Vagina (tissue), 2 donors: ENCODE measurements around the gene TTBK1. TPM values are rescaled to one million over a fixed set of nuclear protein-coding genes. Genes with fewer than 3 reads are reported as not detected.

ENCODE experiments used
- DNase-seq, 2 donors: peaks; one replicate each; pipeline ENCODE4 v3.0.0-alpha.2; 2017; ENCODE audit errors: extremely low spot score in 2 of 2
- H3K27ac ChIP-seq: fragments of 200-600 bp; sonication (generic); one replicate; pipeline ENCODE4 v1.5.1; 2019
- H3K27me3 ChIP-seq: fragments of 200-600 bp; sonication (generic); one replicate; pipeline ENCODE4 v1.5.1; 2019
- H3K36me3 ChIP-seq, 2 donors: fragments of 200-600 bp; sonication (generic); one replicate each; pipeline ENCODE4 v1.5.1; 2017 to 2019
- H3K4me1 ChIP-seq: fragments of 200-600 bp; sonication (generic); one replicate; pipeline ENCODE4 v1.5.1; 2019
- H3K4me3 ChIP-seq, 2 donors: fragments of 200-600 bp; sonication (generic); 1 replicate in 1 of 2; 2 replicates in 1 of 2; pipeline ENCODE4 v1.5.1; 2016 to 2019
- H3K9me3 ChIP-seq: fragments of 200-600 bp; sonication (generic); one replicate; pipeline ENCODE4 v1.5.1; 2019
- CTCF ChIP-seq, 3 experiments: fragments of 450-650 bp in 2 of 3; fragments of 200-600 bp in 1 of 3; sonication (generic) in 1 of 3; IDR thresholded peaks; one replicate each; pipeline ENCODE4 v1.5.1; 2017 to 2019; ENCODE audit warnings: antibody characterized with exemption in 3 of 3, mild to moderate bottlenecking in 2 of 3, moderate library complexity in 2 of 3
- POLR2A ChIP-seq, 2 donors: fragments of 450-650 bp; IDR thresholded peaks; one replicate each; pipeline ENCODE4 v1.6.1; 2017; ENCODE audit warnings: antibody characterized with exemption in 2 of 2, mild to moderate bottlenecking in 2 of 2, moderate library complexity in 2 of 2
- POLR2AphosphoS5 ChIP-seq, 2 donors: sonication (generic); formaldehyde crosslinking; IDR thresholded peaks; one replicate each; pipeline ENCODE4 v1.9.0; 2017; ENCODE audit warnings: antibody characterized with exemption in 2 of 2, mild to moderate bottlenecking in 2 of 2, low read depth in 1 of 2; ENCODE audit not compliant: insufficient read depth in 1 of 2
- intact Hi-C: fragments of 100-400 bp; cut with DNase I; formaldehyde crosslinking; loops from one replicate; pipeline ENCODE4 v1.15.1; 2023
- total RNA-seq: library from RNA; depleted of rRNA; stranded (reverse); fragments of >200 nt; gene quantifications from one replicate; pipeline ENCODE4 v1.2.3, GENCODE V29; 2016

TTBK1 gene
- total RNA-seq, 1 donor from 2014 or later: not detected

DNA sequence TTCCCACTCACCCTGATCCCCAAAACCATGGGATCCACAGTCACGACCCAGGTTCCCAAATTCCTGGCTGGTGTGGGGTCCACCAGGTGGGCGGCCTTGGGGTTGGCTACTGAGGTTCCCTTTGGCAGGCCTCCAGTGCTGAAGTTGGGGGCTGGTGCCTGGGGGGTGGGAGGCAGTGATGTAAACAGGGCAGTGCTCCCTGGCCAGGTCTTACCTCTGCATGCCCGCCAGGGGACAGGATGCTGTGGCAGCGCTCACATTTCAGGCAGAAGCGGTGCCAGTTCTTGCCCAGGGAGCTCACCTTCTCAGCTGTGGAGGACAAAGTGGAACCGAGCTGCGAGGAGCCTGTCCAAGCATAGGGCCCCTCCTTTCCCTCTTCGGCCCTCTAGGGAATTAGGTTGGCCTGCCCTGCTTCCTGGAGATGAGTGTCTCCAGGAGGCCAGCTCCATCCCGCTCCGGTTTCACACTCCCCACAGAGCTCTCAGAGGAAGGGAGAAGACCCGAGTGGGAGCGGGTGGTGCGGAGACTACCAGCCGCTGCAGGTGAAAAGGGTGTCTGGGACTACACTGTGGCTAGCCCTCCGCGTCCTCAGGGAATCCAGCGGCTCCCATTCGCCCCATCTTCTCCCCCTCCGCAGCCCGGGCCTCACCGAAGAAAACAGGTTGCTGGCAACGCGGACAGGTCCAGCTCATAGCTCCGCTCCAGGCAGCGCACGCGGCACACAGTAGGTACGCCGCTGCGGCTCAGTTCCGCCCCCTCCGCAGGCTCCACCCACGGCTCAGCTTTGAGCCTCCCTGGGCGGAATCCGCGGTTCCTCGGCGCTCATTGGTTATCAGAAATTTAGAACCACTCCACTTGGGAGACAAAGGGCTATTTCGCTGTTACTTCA, 65.1 kb downstream of the TTBK1 start, which contains the start of gene CRIP3:
TSS of gene CRIP3 (minus strand) at position 726 of the 889 bp plus-strand sequence. CDS start at position 692, 34 bp downstream.
- peaks cover 14% of the 10 kb centered on the region for H3K4me1 ChIP-seq
- no peaks in the 10 kb centered on the region for H3K27me3 ChIP-seq
- TF ChIP-seq POLR2AphosphoS5 (IDR thresholded peaks at IDR 0.05; ENCODE audit: insufficient read depth in 1 of 2, low read depth in 1 of 2) (peak in 1 of 2 donors; percentile 7), POLR2A (IDR thresholded peaks at IDR 0.05) (no peak), CTCF (IDR thresholded peaks at IDR 0.05) (no peak)
- H3K36me3 ChIP-seq: no peaks in the 10 kb centered on the region
- intact Hi-C loops: no loop called here
- peak within 1 kb of the TSS; percentile 36 to 44 for H3K4me3 ChIP-seq
- H3K9me3 ChIP-seq: no peaks in the 10 kb centered on the region
- H3K27ac ChIP-seq: no peak within 1 kb of the TSS
- no peak for DNase-seq

GRCh38 chr6:43308990-43309477, 65.8 kb downstream of the TTBK1 start:
- Histone ChIP-seq H3K4me3 (peak overlapping the region; percentile 36 to 44), H3K9me3 (no peaks in the 10 kb centered on the region), H3K27me3 (no peaks in the 10 kb centered on the region), H3K36me3 (no peaks in the 10 kb centered on the region), H3K4me1 (peaks cover 14% of the 10 kb centered on the region), H3K27ac (no peak overlapping the region)
- intact Hi-C loops: no loop called here
- no peak for DNase-seq
- no peak for TF ChIP-seq POLR2AphosphoS5 (IDR thresholded peaks at IDR 0.05; ENCODE audit: insufficient read depth in 1 of 2, low read depth in 1 of 2)
- TF ChIP-seq CTCF (IDR thresholded peaks at IDR 0.05): no peak
- no peak for TF ChIP-seq POLR2A (IDR thresholded peaks at IDR 0.05)

- Histone ChIP-seq H3K4me3 (no peak overlapping the region), H3K27ac (no peak overlapping the region), H3K9me3 (no peaks in the 10 kb centered on the region), H3K4me1 (peaks cover 14% of the 10 kb centered on the region), H3K36me3 (no peaks in the 10 kb centered on the region), H3K27me3 (no peaks in the 10 kb centered on the region)
- intact Hi-C loops: no loop called here
- DNase-seq: no peak
- no peak for TF ChIP-seq POLR2AphosphoS5 (IDR thresholded peaks at IDR 0.05; ENCODE audit: insufficient read depth in 1 of 2, low read depth in 1 of 2)
- TF ChIP-seq CTCF (IDR thresholded peaks at IDR 0.05): no peak
- no peak for TF ChIP-seq POLR2A (IDR thresholded peaks at IDR 0.05)
Observed at GRCh38 chr6:43310134-43310533, 66.9 kb downstream of the TTBK1 start.

DNA sequence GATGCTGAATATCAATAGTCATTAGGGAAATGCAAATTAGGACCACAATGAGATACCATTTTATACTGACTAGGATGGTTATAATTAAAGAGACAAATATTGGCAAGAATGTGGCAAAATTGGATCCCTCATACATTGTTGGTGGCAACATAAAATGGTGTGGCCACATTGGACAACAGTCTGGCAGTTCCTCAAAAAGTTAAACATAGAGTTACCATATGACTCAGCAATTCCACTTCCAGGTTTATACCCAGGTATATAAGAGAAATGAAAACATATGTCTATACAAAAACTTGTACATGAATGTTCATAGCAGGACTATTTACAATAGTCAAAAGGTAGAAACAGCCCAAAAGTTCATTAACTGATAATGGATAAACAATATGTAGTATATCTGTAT, 67.3 kb downstream of the TTBK1 start:
- no peak overlapping the region for H3K4me3 ChIP-seq
- no peaks in the 10 kb centered on the region for H3K9me3 ChIP-seq
- no peaks in the 10 kb centered on the region for H3K27me3 ChIP-seq
- H3K4me1 ChIP-seq: peaks cover 14% of the 10 kb centered on the region
- TF ChIP-seq POLR2AphosphoS5 (IDR thresholded peaks at IDR 0.05; ENCODE audit: insufficient read depth in 1 of 2, low read depth in 1 of 2) (no peak), POLR2A (IDR thresholded peaks at IDR 0.05) (no peak), CTCF (IDR thresholded peaks at IDR 0.05) (no peak)
- DNase-seq: no peak
- H3K27ac ChIP-seq: no peak overlapping the region
- H3K36me3 ChIP-seq: no peaks in the 10 kb centered on the region
- intact Hi-C loops: no loop called here

- TF ChIP-seq POLR2AphosphoS5 (IDR thresholded peaks at IDR 0.05; ENCODE audit: insufficient read depth in 1 of 2, low read depth in 1 of 2) (no peak), POLR2A (IDR thresholded peaks at IDR 0.05) (no peak), CTCF (IDR thresholded peaks at IDR 0.05) (no peak)
- Histone ChIP-seq H3K27me3 (no peaks in the 10 kb centered on the region), H3K4me1 (peaks cover 14% of the 10 kb centered on the region), H3K9me3 (no peaks in the 10 kb centered on the region), H3K4me3 (no peak overlapping the region), H3K36me3 (no peaks in the 10 kb centered on the region), H3K27ac (no peak overlapping the region)
- no peak for DNase-seq
- intact Hi-C loops: no loop called here
Observed at GRCh38 chr6:43311666-43312065, 68.4 kb downstream of the TTBK1 start.
